ENCODE data around the gene ING3.

DNA sequence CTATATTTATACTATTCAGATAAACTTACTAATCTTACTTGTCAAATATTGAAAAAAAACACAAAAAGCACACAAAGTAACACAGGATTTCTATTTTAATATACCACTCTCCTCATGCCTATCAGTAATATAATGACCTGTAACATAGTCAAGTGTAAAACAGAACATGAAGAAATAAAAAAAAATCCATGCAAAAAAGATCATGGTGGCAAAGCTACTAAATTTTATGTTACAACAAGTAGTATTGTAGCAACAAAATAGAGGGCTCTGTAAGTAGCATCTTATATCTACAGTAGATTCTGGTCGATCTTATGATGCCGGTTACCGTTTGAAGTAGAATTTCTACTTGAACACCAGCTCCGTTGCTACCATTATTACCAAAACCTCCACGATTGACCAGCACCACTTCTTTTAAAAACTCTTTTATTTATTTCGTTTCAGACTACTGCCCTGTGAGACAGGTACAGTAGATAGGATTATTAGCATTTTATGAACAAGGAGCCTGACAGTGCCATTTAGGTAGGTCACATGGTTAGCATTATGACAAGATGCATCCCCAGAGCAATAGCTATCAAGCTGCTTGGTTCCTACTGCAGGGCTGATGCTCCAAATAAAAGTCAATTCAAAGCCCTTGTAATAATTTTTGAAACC, 40.0 kb downstream of the ING3 start:
- TF ChIP-seq, protein P1, sequence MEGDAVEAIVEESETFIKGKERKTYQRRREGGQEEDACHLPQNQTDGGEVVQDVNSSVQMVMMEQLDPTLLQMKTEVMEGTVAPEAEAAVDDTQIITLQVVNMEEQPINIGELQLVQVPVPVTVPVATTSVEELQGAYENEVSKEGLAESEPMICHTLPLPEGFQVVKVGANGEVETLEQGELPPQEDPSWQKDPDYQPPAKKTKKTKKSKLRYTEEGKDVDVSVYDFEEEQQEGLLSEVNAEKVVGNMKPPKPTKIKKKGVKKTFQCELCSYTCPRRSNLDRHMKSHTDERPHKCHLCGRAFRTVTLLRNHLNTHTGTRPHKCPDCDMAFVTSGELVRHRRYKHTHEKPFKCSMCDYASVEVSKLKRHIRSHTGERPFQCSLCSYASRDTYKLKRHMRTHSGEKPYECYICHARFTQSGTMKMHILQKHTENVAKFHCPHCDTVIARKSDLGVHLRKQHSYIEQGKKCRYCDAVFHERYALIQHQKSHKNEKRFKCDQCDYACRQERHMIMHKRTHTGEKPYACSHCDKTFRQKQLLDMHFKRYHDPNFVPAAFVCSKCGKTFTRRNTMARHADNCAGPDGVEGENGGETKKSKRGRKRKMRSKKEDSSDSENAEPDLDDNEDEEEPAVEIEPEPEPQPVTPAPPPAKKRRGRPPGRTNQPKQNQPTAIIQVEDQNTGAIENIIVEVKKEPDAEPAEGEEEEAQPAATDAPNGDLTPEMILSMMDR (IDR thresholded peaks at IDR 0.05; ENCODE audit: low read depth, low read length) = no peak
- no peak for TF ChIP-seq EZH2phosphoT487 (IDR thresholded peaks at IDR 0.05; ENCODE audit: low read depth)

All from OCI-LY3 (cell line).